ENCODE results near the gene BMP4.

DNA sequence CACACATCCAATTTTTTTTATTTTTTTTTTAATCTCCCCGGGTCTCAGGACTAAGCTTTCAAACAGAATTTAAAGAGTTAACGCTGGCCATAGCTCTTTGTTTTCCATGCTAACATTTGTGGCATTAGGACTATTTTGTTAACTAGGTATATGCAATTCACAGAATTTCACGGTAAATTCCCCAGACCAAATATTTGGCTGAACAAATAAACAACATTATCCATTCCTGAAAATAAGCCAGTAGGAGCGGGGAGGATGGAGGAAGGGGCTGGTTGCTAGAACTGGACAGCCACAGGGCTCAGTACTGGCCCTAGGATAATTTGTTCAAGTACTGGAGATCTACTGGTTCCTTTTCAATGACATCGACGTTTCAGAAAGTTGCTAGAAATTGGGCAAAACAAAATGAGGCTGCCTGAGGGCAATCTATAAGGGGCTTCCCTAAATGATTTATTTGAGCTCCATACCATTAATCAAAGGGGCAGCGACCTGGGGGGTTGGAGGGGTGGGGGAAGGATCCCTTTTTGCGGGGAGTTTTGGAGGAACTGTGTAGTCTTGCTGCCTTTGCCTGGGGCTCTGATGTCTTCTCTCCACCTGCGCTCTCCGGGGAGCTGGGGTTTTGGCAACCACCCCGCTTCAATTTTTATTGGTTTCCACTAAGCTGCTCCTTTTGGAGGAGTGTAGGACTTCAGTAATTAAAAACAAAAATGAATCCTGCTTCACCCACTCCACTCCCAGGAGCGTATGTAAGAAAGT is 9.0 kb downstream of the BMP4 start:
- no peak for TF ChIP-seq CTCF (IDR thresholded peaks at IDR 0.05)
- no peak for TF ChIP-seq POLR2A (IDR thresholded peaks at IDR 0.05)

Measured in lower leg skin (tissue), 3 donors.